ENCODE data around the gene HNRNPLL.
A peak's percentile ranks its signal among the peaks of the same experiment; 100 is the strongest.
"Not testable (repeated sequence)": the region's sequence is repeated elsewhere in the genome, so short reads cannot be mapped to it uniquely, and the experiment has no call there.

Gene HNRNPLL

DNA sequence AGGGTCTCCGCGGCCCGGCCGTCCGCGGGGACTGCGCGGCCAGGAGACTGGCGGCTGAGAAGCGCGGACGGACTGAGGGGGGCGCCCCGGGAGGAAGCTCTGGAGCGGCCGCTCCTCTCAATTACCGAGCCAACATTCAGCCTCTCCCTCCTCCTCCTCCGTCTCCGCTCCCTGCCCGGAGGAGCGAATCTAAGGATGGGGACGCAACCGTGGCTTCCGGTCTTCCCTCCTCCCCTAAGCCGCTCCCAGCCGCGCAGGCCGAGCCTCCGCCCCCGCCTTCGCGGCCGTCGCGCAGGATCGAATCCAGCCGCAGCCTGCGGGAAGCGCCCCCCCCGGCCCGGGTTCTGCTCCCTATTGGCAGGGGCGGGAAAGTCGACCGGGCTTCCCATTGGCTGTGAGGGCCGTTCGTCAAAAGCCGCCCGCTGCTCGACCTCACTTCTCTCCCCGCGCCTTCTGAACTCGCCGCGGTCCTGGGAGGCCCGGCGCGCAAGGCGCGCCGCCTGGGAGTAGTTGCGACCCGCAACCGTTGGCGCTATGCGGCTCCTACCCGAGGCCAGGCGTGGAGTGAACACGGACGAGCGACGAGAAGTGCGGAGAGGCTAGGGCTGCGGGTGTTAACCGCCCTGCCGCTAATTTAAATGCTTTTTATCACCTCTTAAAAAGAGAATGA lies at the start of gene HNRNPLL:
Gene HNRNPLL (minus strand): TSS at position 197 of the 670 bp plus-strand sequence. CDS start 302 bp downstream, outside the sequence.
- peak; percentile 92 for DNase-seq (ENCODE audit: low spot score)

DNA sequence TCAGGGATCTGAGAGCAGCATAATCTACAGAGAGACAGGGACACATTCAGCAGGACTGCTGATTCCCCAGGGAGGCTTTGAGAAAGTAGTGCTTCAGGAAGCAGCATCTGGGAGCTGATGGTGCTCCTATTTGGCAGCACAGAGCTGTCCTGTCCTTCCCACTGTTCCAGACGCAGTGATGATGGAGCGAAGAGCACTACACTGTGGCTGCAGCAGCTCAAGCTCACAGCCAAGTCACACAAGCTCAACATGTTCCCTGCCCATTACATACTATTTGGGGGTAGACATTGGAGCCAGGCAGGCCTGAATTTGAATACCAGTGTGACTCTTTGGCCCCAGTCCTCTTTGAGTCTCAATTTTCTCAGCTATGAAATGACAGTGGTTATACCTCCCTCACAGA lies 48.0 kb upstream of the HNRNPLL start:
- no peak for DNase-seq (ENCODE audit: low spot score)

DNA sequence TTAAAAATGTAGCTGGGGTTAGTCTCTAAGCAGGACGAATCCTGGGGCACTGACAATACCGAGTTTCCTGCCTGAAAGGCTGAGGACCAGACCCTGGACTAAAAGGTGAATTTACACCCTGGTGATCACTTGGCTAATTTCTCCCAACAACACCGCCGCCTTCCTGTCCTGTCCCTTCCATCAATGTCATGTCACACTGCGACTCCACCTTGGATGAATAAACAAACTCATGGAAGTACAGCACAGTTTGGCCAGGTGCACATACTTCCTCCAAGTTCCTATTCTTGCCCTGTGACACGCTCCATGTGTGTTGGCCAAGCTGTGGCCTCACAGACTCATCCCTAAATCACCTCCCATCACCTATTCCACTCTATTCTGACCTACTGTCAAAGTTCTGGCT lies 47.3 kb upstream of the HNRNPLL start:
- no peak for DNase-seq (ENCODE audit: low spot score)

DNA sequence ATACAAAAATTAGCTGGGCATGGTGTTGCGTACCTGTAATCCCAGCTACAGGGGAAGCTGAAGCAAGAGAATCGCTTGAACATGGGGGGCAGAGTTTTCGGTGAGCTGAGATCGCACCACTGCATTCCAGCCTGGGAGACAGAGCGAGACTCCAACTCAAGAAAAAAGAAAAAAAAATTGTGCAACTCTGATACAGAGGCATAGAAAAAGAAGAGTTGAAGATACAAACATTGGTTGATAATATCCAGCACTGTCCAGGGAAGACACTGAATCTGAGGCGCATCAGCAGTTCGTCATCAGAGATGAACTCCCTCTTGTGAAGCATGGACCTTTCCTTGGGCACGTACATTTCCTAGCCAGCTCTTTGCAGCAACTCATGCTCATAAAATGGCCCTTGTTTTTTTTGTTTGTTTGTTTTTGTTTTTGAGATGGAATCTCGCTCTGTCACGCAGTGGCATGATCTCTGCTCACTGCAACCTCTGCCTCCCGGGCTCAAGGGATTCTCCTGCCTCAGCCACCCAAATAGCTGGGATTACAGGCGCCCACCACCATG lies 46.5 kb upstream of the HNRNPLL start:
- DNase-seq (ENCODE audit: low spot score), result no peak

DNA sequence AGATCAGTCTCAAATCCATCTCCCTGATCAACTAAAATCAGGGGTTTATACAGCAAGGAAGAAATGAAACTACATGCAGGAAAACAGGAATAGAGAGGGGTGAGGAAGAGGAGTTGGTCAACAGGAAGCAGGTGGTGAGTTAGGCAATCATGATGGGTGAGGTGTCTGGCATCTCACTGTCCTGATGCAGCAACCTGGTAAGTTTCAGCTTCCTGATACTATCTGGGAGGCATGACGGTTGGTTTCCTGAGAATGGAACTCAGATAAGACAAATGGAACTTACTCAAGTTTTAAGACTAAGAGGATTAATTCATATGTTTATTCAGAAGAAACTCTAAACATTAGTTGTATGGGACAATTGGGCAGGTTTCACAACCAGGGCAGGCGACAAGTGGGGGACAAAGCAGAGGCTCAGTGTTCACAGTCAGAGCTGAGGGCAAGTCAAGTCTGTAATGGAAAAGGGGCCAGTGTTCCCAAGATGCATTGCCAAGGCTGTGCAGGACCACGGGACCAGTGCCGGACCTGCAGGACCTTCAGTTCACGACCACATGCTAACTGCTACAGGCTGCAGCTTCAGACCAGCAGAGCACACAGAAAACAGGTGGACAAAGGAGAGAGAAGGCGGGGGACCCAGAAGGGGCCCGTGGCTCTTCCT lies 45.5 kb upstream of the HNRNPLL start:
- DNase-seq (ENCODE audit: low spot score), result no peak

DNA sequence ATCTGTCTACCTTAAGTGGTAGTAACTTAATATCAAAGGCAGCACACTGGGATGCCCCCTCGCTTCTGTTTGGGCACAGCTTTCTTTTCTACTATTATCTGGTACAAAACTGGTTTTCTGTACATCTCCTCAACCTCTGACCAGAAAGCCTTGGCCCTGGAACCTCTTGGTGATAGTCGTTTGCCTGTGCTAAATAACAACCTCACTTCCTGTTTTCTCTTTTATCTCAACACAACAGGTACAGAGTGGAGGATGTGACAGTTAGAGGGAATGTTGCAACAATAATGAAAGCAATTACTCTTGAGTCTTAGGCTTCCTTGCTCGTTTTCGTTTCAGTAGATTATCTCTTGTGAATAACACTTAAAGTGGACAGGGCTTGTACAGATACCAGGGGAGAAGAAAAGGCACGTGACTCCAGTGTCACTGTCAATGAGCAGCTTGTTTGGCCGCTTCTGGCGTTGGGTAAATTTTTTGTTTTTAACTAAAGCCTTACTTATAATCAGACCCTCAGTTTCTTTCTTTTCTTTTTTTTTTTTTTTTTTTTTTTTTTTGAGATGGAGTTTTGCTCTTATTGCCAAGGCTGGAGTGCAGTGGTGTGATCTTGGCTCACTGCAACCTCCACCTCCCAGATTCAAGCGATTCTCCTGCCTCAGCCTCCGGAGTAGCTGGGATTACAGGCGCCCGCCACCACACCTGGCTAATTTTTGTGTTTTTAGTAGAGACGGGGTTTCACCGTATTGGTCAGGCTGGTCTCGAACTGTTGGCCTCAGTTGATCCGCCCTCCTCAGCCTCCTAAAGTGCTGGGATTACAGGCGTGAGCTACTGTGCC lies 41.2 kb upstream of the HNRNPLL start:
- not testable (repeated sequence) for DNase-seq (ENCODE audit: low spot score)

DNA sequence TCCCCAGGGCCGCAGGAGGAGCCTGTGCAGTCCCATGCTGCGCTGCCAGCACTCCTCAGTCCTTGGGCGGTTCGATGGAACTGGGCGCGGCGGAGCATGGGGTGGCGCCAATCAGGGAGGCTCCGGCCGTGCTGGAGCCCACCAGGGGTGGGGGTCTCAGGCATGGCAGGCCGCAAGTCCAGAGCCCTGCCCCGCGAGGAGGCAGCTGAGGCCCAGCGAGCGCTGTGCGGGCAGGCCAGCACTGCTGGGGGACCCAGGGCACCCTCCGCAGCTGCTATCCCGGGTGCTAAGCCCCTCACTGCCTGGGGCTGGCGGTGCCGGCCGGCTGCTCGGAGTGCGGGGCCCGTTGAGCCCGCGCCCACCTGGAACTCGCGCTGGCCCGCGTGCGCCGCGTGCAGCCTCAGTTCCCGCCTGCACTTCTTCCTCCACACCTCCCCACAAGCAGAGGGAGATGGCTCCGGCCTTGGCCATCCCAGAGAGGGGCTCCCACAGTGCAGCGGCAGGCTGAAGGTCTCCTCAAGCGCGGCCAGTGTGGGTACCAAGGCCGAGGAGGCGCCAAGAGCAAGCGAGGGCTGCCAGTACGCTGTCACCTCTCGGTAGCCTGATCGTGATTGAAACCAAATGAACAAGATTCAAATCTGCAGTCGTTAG lies 40.4 kb upstream of the HNRNPLL start:
- no peak for DNase-seq (ENCODE audit: low spot score)

DNA sequence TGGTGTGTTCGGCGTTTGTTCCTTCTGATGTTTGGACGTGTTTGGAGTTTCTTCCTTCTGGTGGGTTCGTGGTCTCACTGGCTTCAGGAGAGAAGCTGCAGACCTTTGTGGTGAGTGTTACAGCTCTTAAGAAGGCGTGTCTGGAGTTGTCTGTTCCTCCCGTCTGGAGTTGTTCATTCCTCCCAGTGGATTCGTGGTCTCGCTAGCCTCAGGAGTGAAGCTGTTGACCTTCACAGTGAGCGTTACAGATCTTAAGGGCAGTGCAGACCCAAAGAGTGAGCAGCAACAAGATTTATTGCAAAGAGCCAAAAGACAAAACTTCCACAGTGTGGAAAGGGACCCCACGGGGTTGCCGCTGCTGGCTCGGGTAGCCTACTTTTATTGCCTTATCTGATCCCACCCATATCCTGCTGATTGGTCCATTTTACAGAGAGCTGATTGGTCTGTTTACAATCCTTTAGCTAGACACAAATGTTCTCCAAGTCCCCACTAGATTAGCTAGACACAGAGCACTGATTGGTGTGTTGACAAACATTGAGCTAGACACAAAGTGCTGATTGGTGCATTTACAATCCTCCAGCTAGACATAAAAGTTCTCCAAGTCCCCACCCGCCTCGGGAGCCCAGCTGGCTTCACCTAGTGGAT lies 39.8 kb upstream of the HNRNPLL start:
- not testable (repeated sequence) for DNase-seq (ENCODE audit: low spot score)

DNA sequence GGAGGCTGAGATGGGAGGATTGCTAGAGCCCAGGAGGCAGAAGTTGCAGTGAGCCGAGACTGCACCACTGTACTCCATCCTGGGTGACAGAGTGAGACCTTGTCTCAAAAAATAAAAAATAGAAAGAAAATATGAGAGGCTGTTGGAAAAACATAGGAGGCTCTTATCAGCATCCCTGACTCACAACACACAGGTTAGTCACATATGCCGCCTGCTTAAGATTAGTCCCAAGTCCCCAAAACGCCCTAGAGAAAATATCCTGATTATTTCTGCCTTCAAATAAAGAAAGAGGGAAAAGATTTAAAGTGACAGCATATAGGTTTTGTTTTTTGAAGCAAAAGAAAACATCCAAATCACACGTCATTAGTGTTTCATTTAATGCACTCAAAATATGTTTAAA lies 33.3 kb upstream of the HNRNPLL start:
- no peak for DNase-seq (ENCODE audit: low spot score)

DNA sequence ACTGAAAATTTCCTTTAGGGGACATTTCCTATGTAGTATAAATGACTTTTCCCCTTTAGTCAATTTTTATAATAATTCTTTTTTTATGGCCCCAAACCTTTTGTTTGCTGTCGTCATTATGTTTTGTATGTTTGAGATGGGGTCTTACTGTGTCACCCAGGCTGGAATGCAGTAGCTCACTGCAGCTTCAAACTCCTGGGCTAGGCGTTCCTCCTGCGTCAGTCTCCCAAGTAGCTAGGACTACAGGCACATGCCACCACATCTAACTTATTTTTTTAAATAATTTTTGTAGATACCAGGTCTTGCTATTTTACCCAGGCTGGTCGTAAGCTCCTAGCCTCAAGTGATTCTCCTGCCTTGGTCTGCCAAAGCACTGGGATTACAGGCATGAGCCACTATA lies 32.4 kb upstream of the HNRNPLL start:
- no peak for DNase-seq (ENCODE audit: low spot score)

DNA sequence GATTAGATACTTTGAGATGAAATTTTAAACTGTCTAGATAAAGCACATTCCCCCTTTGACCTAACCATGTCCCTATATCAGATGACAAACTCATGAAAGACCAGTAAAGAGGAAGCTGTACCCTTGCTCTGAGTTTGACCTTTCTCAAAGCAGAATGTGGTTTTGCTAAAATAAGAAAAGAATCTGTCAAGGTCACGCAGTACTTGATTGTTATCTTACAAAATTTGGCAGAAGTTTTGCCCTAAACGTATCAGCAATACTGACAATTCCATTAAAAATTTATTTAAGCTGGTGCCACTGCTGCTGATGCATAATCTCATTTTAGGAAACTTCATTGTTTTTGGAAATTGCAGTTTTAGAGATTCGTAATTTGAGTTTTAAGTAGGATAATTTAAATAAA lies 32.0 kb upstream of the HNRNPLL start:
- no peak for DNase-seq (ENCODE audit: low spot score)

DNA sequence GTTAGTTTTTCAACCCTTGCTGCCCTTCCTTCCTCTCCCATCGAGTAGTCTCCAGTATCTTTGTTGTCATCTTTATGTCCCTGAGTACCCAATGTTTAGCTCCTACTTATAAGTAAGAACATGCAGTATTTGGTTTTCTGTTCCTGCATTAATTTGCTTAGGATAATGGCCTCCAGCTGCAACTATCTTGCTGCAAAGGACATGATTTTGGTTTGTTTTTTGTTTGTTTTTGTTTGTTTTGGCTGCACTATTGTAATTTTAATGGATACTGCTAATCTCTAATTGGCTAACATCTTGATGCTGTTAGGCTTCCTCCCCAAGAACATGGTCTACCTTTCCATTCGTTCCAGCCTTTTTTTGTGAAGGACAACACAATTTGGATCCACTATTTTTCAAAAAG lies 31.2 kb upstream of the HNRNPLL start:
- no peak for DNase-seq (ENCODE audit: low spot score)

DNA sequence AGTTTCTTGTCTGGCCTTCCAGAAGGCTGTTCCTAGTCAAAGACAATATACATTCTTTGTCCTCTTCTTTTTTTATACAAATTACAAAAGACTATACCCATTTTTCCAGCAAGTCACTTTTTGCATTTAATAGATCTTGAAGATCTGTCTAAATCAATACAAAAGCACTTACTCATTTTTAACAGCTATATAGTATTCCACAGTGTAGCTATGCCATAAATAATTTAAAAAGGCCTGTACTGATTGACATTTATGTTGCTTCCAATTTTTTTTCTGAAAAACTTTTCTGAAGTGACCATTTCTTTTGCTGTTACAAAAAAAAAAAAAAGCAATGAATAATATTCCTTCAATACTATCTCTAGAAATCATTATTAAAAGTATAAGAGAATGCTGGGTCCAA lies 30.3 kb upstream of the HNRNPLL start:
- DNase-seq (ENCODE audit: low spot score), result no peak

DNA sequence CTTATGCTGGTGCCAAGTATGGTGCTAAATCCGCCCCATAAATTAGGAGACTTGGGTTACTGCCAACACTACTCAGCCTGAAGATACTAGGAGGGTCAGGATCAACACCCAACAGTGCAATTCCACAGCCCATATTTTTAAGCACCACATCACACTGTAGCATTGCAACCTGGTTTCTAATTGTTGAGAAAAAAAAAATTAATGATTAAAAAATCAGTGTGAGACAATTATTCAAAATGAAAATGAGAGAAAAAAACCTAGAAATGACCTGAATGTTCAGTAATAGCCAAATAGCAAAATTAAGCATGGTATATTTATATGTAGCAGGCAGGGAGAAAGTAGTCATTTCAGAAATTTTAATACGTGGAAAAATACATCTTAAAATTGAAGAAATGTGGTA lies 29.2 kb upstream of the HNRNPLL start:
- DNase-seq (ENCODE audit: low spot score), result no peak

DNA sequence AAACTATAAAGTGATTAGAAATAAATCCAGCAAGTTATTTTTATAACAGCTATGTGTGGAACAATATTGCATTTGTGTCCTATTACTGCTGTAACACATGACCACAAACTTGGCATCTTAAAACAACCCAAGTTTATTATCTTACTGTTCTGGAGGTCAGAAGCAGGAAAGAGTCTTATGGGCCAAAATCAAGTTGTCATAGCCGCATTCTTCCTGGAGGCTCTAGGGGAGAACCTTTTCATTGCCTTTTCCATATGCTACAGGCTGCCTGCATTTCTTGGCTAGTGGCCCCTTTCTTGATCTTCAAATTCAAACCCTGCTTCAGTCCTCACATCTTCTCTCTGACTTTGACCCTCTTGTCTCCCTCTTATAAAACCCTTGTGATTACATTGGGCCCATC lies 27.0 kb upstream of the HNRNPLL start:
- no peak for DNase-seq (ENCODE audit: low spot score)

DNA sequence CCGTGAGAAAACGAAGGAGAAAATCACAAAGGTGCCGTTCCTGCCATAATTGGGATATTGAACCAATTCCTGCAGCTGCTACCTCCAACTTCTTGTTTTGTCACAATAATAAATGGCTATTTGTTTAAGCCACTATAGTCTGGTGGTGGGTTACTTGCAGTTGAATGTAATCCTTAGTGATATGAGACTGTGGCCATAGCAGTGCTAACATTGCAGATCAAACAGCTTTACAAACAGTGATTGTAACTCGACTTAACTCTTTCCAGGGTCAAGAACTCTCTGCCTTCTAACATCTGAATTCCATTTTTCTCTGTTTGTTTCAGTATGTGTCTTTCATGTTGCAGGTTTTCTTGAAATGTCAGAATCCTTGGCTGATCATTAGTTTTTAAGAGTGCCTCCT lies 24.7 kb upstream of the HNRNPLL start:
- DNase-seq (ENCODE audit: low spot score), result no peak

DNA sequence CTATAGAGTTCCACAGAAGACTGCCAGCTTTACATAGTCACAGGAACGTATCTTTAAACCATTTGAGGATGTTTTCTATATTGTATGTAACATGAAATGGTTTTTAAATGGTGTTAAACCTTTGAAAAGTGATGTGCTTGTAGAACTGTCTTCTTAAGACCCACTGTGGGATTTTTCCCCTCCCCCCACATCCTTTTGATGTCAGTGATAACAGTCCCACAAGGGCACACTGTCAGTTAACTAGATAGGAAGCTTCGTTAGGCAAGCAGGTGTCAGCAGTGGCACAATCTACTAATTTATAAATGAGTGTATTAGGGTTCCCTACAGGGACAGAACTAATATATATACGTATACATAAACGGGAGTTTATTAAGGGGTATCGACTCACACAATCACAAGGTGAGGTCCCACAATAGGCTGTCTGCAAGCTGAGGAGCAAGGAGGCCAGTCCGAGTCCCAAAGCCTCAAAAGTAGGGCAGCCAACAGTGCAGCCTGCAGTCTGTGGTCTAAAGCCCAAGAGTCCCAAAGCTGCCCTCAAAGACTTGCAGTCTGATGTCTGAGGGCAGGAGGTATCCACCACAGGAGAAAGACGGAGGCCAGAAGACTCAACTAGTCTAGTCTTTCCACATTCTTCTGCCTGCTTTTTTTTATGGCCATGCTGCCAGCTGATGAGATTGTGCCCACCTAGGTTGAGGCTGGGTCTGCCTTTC lies 23.8 kb upstream of the HNRNPLL start:
- no peak for DNase-seq (ENCODE audit: low spot score)

DNA sequence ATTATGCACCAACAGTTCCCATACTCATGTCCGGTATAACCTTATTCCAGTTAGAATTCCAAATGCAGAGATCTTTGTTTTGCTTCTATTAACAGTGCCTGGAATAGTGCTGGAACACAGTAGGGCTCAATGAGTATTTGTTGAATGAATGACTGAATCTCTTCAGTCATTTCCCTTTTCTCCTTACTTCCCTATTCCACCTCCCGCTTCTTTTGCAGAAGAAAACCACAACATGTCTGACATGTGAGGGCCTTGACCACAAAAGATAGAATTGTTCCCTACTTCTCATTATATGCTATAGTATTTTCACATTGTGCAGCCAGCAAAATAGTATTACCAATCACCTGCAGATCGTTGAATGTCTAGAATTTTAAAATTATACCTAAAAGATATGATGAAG lies 19.5 kb upstream of the HNRNPLL start:
- no peak for DNase-seq (ENCODE audit: low spot score)

DNA sequence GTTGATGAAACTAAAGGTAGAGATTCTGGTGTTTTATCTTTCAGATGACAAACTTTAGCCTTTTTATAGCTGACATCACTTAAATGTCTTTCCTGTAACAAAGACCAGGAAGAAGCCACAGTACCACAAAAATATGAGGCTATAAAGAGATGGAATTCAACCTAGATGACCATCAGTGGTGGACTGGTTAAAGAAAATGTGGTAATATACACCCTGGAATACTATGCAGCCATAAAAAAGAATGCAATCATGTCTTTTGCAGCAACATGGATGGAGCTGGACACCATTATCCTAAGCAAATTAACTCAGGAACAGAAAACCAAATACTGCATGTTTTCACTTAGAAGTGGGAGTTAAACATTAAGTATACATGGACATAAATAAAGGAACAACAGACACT lies 18.3 kb upstream of the HNRNPLL start:
- DNase-seq (ENCODE audit: low spot score), result no peak

DNA sequence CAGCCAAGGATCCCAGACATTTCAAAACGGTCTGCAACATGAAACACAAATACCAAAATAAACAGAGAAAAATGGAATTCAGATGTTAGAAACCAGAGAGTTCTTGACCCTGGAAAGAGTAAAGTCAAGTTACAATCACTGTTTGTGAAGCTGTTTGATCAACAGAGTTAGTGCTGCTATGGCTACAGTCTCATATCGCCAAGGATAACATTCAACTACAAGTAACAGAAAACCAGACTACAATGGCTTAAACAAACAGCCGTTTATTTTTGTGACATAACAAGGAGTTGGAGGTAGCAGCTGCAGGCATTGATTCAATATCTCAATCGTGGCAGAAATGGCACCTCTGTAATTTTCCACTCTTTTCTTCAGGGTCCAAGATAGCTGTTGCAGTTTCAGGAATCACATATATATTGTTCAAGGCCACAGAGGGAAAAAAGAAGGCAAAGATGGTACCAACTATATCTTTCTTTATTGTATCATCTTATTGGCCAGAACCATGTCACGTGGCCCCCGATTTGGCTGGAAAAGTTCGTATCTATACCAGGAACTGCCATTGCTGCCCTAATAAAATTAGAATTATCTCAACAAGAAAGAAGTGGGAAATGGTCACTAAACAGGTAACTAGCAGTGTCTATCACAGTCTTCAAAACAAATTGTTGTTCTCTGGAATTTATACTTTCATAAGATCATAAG lies 17.7 kb upstream of the HNRNPLL start:
- DNase-seq (ENCODE audit: low spot score), result no peak

Measured in germinal center (tissue), 1 donor.